ENCODE data around the gene KRT83.
"Not testable (repeated sequence)": the region's sequence is repeated elsewhere in the genome, so short reads cannot be mapped to it uniquely, and the experiment has no call there.

KRT83 gene

DNA sequence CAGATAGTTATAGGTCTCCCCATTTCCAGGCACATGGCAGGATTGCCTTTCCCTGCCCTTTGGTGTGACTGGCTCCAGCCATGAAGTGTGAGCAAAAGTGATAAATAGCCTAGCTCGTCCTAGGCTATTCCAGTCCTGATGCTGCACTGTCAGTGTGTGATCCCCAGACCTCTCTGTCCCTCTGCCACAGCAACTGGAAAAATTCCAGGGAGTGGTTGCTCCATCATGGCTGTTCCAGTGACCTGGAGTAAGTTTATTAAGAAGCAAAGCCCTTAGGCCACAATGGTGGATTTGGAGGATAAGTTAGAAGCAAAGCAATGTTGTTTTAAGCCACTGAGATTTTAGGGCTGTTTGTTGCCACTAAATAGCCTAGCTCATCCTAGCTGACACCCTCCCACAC lies 9.8 kb upstream of the KRT83 start:
- no peak for DNase-seq

DNA sequence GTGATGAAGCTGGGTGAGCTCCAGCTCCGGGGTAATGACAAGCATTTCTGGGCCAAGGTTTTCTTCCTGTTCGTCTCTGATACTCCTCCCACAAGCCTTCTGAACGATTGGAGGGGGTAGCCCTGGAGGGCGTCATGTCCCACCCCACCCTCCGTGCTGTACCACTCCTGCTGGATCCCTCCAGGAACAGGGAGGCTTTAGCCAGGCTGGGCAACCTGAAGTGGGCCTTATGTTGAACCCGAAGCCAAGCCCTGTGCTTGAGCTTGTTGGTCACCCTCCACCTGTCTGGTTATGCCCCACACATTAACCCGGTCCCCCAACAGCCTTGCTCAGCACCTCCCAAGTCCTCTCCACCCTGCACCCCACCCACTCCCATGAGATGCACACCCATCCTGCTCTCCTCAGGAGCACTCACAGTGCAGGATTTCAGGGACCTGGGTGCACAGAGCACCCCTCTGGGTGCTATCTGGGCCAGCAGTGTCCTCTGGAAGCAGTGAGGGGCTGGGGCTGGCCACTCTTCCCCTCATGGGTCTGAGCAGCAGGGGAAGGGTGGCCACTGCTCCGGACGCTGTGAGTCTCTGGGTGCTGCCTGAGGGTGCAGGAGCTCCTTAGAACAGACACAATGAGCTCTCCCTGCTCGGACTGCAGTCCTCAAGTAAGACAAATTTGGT lies 6.8 kb upstream of the KRT83 start:
- no peak for DNase-seq

DNA sequence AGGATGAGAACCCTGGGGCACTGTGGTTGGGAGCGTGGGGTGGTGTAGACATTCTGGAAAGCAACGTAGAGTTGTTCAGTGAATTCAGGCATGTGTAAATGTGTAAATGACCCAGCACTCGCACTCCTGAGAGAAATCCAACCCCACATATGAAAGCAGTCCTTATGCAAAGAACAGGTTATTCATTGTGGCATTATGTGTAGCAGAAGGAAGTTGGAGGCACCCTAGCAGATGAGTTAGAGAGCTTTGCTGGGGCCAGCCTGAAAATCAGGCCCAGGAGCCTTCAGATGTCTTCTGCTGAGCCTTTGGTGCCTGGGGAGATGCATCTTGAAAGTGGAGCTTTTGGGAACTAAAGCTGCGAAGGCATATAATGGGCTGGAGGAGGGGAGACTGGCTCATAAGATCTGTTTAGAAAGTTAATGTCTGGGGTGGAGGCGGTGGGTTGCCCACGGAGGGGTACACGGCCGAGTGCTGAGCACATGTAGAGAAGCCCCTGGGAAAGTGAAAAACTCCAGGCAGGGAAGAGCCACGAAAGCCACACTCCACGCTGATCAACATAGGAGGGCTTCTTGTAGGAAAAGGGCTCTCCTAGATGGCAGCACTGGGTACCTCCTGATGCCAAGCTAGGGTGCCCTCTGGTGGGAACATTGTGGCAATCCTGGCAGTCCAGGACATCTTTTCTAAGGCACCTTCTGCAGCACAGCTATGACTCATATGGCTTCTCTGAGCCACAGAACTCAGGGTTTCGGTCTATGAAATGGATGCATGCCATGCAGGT lies 6.0 kb upstream of the KRT83 start:
- DNase-seq, result peak; percentile 68

DNA sequence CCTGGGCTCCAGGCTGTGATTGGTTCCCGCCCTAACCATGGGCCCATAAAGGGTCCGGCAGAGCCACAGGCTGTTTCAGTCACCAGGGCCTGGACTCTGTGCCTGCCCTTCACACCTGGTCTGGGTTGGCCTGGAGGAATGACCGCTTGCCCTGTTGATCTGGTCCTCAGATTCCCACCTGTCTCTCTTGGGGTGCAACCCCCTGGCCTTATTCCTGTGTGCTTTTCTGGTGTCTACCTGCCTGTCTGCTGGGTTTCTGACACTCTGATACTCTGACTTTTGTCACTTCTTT lies 2.9 kb upstream of the KRT83 start:
- no peak for DNase-seq

DNA sequence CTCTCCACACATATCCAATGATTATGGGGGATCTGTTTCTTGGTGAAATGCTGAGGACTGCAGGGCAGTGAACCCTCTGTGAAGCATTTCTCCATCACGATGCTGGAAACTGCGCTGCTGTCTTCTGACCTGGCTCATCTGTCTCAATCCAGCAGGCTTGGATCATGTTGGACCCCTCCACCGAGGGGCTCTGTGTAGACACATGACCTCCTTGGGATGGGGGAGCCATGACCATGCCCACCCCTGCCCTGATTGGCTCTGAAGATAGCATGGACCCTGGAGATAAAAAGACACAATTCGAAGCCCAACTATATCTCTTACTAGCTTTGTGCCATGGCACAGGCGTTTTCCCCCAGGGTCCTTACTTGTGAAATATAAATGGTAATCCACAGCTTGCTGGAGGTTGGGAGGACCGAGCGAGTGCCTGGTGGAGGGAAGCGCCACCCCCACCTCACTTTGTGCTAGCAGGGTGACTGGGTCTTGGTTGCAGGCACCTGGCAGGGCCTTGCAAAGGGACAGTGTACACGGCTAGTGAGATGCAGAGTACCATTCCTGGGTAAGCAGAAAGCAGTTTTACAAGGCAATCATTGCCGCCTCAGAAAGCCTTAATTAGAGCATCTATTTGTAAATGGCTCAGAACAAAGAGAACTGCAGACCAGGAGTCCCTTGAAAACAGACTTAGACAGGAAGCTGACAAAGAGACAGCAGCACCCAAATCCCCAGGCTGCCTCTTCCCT lies 2.4 kb upstream of the KRT83 start:
- DNase-seq, result no peak

DNA sequence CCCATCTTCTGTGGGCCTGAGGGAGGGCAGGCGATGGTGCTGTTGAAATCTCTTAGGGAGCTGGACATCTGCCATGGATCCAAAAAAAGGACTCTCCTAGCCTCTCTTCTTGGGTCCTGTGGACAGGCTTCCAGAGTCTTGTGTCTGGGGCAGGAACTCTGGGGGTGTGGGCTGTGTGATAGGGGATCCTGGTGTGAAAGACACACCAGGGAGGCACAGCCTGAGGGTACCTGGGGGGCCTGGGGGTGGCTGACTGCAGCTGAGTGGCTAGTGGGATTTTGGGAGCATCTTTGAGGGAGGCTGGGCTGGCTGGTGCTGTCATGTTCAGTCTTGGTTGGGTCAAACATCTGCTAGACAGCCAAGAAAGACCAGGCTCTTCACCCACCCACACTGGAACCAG lies 1.8 kb upstream of the KRT83 start:
- DNase-seq, result no peak

DNA sequence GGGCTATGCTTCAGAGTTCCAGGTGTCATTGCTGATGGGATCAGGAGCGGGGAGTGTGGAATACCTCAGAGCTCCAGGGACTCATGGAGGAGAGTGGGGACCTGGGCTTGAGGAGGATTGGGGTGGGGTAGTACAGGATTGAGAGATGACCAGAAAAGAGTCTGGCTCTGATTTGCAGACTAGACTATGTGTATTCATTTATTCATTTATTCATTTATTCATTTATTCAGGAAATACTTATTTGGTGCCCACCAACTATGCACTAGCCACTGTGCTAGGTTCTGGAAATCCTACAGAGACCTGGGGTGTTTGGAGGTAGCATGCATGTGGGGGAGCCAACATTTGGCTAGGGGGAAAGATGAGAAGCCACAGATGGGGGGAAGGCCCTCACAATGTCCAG lies 871 bp upstream of the KRT83 start:
- no peak for DNase-seq

DNA sequence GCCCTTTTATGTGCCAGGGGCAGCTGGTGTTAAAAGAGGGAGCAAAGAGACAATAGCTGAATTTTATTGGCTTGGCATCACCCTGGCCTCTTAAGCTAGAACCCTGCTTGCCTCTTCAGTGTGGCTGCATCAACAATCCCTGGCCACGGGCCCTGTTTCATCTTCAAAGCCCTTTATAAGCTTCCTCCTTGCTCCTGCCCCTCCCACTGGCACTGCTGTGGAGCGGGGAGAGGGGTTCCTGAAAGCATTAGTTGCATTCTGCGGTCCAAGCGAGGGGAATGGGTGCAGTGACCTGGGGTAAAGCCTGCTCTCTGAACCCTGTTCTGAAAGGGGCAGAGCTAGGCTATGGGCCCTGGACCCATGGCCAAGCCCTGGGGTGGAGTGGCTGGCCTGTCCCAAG lies 220 bp upstream of the KRT83 start:
- DNase-seq, result no peak

DNA sequence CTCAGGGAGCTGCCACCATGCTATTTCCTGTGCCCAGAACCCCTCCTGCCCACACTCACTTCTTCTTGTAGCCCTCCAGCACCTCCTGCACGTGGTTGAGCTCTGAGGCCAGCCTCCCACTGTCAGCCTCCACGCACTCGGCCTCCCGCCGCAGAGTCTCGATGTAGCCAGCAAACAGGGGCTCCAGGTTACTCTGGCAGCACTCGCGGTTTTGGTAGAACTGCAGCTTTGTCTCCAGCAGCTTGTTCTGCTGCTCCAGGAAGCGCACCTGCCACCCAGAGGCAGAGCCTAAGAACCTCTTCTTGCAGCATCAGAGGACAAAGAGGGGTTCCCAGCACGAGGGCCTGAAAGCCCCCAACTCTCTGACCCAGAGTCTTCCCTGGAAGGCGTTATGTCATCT lies 2.1 kb downstream of the KRT83 start:
- DNase-seq, result no peak

DNA sequence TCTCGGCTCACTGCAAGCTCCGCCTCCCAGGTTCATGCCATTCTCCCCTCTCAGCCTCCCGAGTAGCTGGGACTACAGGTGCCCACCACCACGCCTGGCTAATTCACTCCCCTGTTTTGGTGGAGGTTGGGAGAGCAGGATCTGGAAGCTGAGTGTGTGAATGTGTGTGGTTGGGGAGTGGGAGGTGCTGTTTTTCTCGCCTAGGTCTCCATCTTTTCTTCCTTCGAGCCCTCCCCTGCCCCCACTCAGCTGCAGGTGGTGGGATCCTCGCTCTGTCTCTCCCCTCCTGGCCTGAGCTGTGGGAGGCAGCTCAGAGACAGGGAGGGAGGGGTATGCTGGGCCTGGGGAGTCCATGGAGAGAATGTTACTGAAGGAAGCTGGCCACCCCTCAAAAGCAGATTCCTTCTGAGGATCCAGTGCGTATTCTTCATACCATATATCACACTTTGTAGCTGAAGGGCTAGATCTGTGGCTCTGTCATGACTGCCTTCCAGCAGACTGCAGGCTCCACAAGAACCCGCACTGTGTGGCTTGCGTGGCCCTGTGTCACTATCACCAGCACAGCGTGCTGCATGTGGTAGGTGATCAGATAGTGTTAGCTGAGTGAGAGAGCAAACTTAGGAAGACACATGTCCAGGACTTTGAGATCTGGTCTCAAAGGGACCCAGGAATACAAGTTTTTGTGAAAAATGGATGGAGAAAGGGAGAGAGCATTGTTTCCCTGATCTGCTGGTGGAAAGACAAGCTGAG lies 2.8 kb downstream of the KRT83 start:
- no peak for DNase-seq

DNA sequence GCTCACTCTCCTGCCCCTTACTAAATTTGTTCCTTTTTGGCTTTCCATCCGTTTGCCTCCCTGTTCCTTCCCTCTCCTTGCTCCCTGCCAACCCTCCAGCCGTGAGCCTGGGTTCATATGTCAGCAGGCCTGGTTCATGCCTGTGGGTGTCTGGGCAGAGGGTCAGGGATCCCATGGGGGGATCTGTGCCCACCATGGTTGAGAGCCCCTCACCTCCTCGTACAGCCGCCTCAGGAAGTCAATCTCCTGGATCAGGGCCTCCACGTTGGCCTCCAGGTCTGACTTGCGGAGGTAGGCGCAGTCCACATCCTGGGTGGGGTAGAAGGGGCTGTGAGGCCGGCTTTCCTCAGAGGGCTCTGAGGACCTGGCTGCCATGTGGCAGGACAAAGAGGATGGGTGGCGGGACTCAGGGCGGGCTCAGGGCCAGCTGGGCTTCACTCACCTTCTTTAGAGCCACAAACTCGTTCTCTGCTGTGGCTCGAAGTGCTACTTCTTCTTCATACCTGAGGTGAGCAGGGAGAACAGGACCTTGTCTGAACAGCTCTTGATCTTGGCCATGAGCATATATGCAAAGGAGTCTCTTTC lies 3.6 kb downstream of the KRT83 start:
- no peak for DNase-seq

DNA sequence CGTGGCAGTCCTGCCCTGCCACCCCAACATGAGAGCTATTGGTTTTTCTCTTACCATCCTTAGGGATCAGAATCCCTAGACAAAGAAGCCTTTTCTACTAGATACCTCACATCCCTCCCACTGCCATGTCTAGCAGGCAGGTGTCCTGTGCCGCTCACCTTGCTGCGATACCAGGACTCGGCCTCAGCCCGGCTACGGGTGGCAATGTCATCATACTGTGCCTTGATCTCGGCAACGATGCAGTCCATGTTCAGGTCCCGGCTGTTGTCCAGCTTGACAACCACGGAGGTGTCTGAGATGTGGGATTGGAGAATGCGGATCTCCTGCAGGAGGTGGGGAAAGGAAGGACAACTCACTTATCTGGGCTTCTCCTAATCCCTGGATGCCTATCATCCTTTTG lies 4.5 kb downstream of the KRT83 start:
- no peak for DNase-seq

DNA sequence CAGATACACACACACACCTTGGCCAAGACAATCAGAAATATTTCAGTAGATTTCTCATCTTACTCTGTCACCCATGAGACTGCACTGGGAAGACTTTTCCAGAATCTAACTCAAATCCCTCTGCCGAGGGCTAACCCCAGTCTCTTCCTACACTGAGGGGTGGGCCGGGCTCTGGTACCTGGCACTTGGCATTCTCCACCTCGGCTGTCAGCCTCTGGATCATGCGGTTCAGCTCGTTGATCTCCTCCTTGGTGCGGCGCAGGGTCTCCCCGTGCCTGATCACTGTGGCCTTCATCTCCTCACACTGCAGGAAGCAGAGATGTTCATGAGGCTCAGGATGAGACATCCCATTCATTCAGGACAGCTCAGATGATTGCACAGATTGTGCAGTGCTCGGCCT lies 4.9 kb downstream of the KRT83 start:
- DNase-seq, result no peak

DNA sequence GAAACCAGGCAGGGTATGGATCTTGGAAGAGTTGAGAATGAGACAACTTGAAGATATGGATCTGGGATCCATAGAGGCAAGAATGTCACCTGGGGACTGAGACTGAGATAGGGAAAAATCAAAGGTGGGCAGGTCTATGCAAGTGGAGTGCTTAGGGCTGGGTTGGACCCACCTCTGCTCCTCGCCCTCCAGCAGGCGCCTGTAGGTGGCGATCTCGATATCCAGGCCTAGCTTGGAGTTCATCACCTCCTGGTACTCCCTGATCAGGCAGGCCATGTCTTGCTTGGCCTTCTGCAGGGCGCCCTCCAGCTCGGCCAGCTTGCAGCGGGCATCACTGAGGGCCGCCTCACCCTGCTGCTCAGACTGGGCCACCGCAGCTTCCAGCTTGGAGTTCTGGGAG lies 5.5 kb downstream of the KRT83 start:
- not testable (repeated sequence) for DNase-seq

DNA sequence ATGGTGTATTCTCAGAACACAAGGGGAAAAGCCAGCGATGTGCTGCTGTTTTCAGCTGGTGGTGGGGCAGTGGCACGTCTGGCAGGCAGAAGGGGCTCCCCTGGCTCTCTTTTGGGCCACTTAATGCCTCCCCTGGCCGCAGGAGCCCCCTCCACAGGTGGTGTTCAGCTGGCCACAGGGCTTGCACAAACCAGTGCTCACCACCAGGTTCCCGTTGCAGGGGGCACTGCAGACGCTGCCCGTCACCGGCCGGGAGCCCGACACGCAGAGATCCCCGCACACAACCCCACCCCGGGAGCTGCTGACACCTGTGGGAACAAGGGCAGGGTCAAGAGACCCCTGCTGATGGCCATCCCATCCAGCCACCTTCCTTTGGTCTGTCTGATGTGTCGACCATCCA lies 6.7 kb downstream of the KRT83 start:
- DNase-seq, result no peak

DNA sequence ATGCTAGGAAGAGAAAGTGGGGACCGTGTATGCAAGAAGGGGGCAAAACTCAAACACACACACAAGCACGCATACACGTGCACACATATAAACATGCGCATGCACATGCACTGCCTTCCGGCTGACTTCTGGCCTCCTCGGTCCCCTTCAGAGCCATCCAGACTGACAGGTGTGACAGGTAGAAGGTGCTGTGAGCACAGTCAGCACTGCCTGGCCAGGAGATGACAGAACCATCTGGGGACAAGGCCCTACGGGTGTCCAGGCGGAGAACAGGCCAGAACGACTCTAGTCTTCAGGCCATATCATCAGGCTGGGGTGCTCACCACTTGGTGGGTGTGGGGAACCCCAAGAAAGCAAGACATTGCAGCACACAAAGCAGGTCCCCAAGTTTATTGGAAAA lies 7.3 kb downstream of the KRT83 start:
- no peak for DNase-seq

DNA sequence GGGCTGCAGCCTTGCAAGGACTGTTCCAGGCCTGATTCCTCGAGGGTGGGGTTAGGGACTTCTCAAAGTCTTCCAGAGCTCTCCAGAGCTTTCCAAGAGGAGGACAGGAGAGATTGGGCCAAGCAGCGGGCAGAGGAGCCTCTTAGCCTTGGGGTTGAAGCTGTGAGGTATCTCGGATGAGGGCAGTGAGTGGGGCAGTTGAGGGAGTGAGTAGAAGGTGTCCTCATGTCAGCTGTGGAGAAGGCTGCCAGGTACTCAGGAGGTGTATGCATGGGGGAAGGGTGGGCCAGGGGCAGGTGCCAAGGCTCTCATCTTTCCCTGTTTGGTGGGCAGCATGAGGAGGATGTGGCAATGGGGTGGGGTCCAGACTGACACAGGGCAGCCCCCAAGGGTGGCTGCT lies 7.7 kb downstream of the KRT83 start:
- DNase-seq, result no peak

DNA sequence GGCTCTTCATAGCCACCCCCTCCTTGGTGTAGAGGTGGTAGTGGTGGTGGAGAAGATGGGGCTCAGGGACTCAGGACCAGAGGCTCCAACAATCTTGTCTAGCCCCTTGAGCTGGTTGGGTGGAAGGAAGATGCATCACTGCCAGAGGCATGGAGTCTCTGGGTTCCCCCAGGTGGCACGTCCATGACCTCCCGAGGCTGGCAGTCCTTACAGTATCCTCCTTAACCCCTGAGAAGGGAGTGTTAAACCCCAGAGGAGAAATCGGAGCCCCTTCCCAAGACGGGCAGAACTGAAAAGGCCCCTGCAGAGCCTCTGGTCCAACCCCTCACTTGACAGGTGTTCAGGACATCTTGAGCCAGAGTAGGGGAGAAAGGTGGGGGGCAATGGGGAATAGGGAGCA lies 9.1 kb downstream of the KRT83 start:
- DNase-seq, result no peak

DNA sequence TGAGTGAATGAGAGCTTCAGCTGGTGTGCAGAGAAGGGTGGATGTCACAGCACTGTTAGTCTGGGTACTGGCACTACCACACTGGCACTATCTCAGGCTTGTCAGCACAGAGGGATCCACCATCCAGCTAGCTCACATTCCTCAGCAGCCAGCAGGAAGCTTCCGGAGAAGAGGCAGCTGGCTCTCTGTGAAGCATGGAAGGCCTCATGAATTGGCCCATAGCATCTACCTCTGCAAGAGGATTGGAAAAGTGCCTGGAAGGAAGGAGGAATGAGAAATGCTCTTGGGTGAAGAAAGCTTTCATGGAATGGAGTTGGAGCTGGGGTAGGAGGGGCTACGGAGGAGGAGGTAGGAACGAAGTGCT lies 9.9 kb downstream of the KRT83 start:
- no peak for DNase-seq

DNA sequence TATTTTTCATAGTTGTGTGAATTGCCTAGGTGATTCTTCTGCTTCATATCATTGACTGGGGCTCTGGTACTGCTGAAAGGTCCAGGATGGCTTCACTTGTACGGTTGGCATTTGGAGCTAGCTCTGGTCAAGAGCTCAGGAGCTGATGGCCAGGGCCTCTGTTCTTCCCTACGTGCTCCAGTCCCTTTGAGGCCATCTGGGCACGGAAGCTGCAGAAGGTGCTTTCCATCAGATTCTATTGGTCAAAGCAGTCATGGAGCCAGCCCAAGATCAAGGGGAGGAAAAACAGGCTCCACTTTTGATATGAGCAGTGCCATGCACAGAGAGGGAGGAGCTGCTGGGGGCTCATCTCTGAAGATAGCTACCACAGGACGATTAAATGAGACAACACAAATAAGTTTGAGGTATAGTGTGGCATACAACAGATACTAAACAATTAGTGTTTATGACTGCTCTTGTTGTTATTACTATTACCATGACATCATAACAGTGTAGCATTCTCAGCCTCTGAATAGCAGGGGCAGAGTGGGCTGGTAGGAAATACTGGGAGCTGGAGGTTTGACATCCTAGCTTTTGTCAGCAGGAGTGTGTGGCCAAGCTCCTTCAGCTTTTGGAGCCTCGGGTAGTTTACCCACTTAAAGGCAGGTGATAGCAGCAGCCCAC lies 10.4 kb downstream of the KRT83 start:
- DNase-seq, result no peak

DNA sequence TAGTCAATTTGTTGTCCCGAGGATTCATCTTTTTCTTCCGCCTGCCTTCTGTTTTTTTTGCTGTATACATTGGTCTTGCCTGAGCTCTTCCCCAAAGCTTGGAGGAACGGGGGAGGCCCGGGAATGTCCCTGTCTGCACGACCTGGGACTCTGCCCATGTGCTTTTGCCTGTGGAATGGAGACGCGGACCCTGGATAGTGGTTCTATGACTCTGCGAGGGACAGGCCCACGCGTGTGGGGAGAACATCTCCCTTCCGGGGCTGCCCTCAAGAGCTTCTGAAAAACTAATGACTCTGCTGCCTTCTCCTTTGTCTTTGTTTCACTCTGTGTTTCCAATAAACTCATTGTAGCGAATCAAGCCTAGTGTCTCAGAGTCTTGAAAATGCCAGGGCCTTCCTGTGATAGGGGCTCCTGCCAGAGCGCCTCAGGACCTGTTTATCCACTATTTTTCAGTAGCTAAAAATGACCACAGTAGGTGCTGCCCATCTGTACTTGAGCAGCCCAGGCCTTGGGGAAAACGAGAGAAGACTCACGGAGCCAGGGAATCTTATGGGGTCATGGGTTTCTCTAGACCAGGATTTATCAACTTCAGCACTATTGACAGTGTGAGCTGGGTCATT lies 12.3 kb downstream of the KRT83 start:
- no peak for DNase-seq
